ENCODE results near the gene METTL8.

- no peak for TF ChIP-seq POLR2A (IDR thresholded peaks at IDR 0.05)
- TF ChIP-seq CTCF (IDR thresholded peaks at IDR 0.05): no peak
- TF ChIP-seq EP300 (IDR thresholded peaks at IDR 0.05): no peak
- no peak for TF ChIP-seq POLR2AphosphoS5 (IDR thresholded peaks at IDR 0.05)
These were observed 44.5 kb downstream of the METTL8 start for GRCh38 chr2:171389325-171389724.
